Mesothelial cell of epicardium (in vitro differentiated cells): ENCODE measurements around the gene CRLF1. TPM values are rescaled to one million over a fixed set of nuclear protein-coding genes. Genes with fewer than 3 reads are reported as not detected.

Experiments used
- DNase-seq, 2 experiments: peaks; one replicate each; pipeline ENCODE4 v3.0.0; 2021; ENCODE audit warnings: low spot score in 2 of 2; ENCODE audit not compliant: unreplicated experiment in 2 of 2
- H3K27ac Mint-ChIP-seq: 2 replicates; pipeline ENCODE4 v1.8.0; 2021; ENCODE audit warnings: mixed read lengths
- H3K27me3 Mint-ChIP-seq: 2 replicates; pipeline ENCODE4 v1.8.0; 2021; ENCODE audit warnings: low read depth, mixed read lengths
- H3K36me3 Mint-ChIP-seq: 2 replicates; pipeline ENCODE4 v1.8.0; 2021; ENCODE audit warnings: mixed read lengths
- H3K4me1 Mint-ChIP-seq: 2 replicates; pipeline ENCODE4 v1.8.0; 2021; ENCODE audit warnings: mixed read lengths
- H3K4me3 Mint-ChIP-seq: 2 replicates; pipeline ENCODE4 v1.8.0; 2021; ENCODE audit warnings: mild to moderate bottlenecking, moderate library complexity, mixed read lengths
- H3K9me3 Mint-ChIP-seq: 2 replicates; pipeline ENCODE4 v1.8.0; 2021; ENCODE audit warnings: mixed read lengths
- CTCF ChIP-seq: fragments of 200-600 bp; sonication (generic); IDR thresholded peaks from one replicate; pipeline ENCODE4 v1.5.0; 2021; ENCODE audit warnings: antibody characterized with exemption; ENCODE audit not compliant: unreplicated experiment
- total RNA-seq: library from RNA; stranded (reverse); gene quantifications from 3 replicates; pipeline ENCODE4 v1.2.1, GENCODE V29; 2021

The CRLF1 gene
- total RNA-seq, 1 donor from 2014 or later, result 1.0 TPM

GRCh38 chr19:18599485-18599884, 7.1 kb downstream of the CRLF1 start:
- TF ChIP-seq CTCF, result no peak
- Mint-ChIP-seq H3K4me3 (no peak overlapping the region), H3K36me3 (no peaks in the 10 kb centered on the region), H3K27me3 (peaks cover 72% of the 10 kb centered on the region), H3K27ac (no peak overlapping the region), H3K9me3 (no peaks in the 10 kb centered on the region), H3K4me1 (peaks cover 19% of the 10 kb centered on the region)
- no peak for DNase-seq

GRCh38 chr19:18597809-18598660, 8.6 kb downstream of the CRLF1 start:
- no peak for DNase-seq
- no peak overlapping the region for H3K4me3 Mint-ChIP-seq

GRCh38 chr19:18596752-18597157, 9.8 kb downstream of the CRLF1 start:
- peaks cover 52% of the 10 kb centered on the region for H3K27me3 Mint-ChIP-seq
- H3K27ac Mint-ChIP-seq, result no peak overlapping the region
- TF ChIP-seq CTCF, result no peak
- H3K36me3 Mint-ChIP-seq, result no peaks in the 10 kb centered on the region
- H3K9me3 Mint-ChIP-seq, result no peaks in the 10 kb centered on the region
- no peak overlapping the region for H3K4me3 Mint-ChIP-seq
- DNase-seq, result no peak
- peaks cover 19% of the 10 kb centered on the region for H3K4me1 Mint-ChIP-seq

More at GRCh38 chr19:18597809-18598660, 8.6 kb downstream of the CRLF1 start:
- Mint-ChIP-seq H3K4me1 (peaks cover 20% of the 10 kb centered on the region), H3K27ac (no peak overlapping the region), H3K36me3 (no peaks in the 10 kb centered on the region), H3K9me3 (no peaks in the 10 kb centered on the region), H3K27me3 (peaks cover 64% of the 10 kb centered on the region)
- no peak for TF ChIP-seq CTCF

- H3K9me3 Mint-ChIP-seq, result no peaks in the 10 kb centered on the region
- TF ChIP-seq CTCF, result no peak
- peaks cover 39% of the 10 kb centered on the region for H3K27me3 Mint-ChIP-seq
- peaks cover 2% of the 10 kb centered on the region for H3K36me3 Mint-ChIP-seq
- no peak for DNase-seq
- H3K4me1 Mint-ChIP-seq, result peaks cover 21% of the 10 kb centered on the region
- no peak overlapping the region for H3K27ac Mint-ChIP-seq
- H3K4me3 Mint-ChIP-seq, result peak overlapping the region; percentile 10
These were observed 11.1 kb downstream of the CRLF1 start for GRCh38 chr19:18595475-18595874.

- TF ChIP-seq CTCF, result no peak
These were observed 11.7 kb downstream of the CRLF1 start for GRCh38 chr19:18594824-18595373.

More at GRCh38 chr19:18594824-18595373, 11.7 kb downstream of the CRLF1 start:
- DNase-seq, result no peak
- H3K36me3 Mint-ChIP-seq, result peaks cover 2% of the 10 kb centered on the region
- H3K27me3 Mint-ChIP-seq, result peaks cover 33% of the 10 kb centered on the region
- no peak overlapping the region for H3K27ac Mint-ChIP-seq
- H3K4me3 Mint-ChIP-seq, result peak overlapping the region; percentile 55
- H3K9me3 Mint-ChIP-seq, result no peaks in the 10 kb centered on the region
- peaks cover 24% of the 10 kb centered on the region for H3K4me1 Mint-ChIP-seq
